Heart left ventricle (tissue), 16 donors: ENCODE results near the gene SLCO1C1. TPM values are rescaled to one million over a fixed set of nuclear protein-coding genes. Genes with fewer than 3 reads are reported as not detected.

Experiments
- ATAC-seq, 4 donors: fragments of 200-7000 bp; cut with Tn5 transposase; one replicate each; pipeline ENCODE4 v1.9.1; 2020 to 2022; ENCODE audit warnings: moderate library complexity in 4 of 4, mild to moderate bottlenecking in 3 of 4, moderate number of reproducible peaks in 1 of 4
- DNase-seq, 5 donors: peaks; one replicate each; pipeline ENCODE4 v3.0.0-alpha.2; 2020
- H3K27ac ChIP-seq, 12 donors: fragments of 200-600 bp; sonication (generic) in 4 of 12; one replicate each; pipeline versions ENCODE4 v1.5.0 to v1.8.0; 2016 to 2022; ENCODE audit warnings: mild to moderate bottlenecking in 2 of 12
- H3K27me3 ChIP-seq, 9 donors: fragments of 200-600 bp; sonication (generic) in 2 of 9; one replicate each; pipeline versions ENCODE4 v1.5.1 to v1.8.0; 2016 to 2022; ENCODE audit warnings: mild to moderate bottlenecking in 3 of 9
- H3K36me3 ChIP-seq, 9 donors: fragments of 200-600 bp; sonication (generic) in 2 of 9; one replicate each; pipeline versions ENCODE4 v1.5.0 to v1.8.0; 2018 to 2022; ENCODE audit warnings: mild to moderate bottlenecking in 2 of 9
- H3K4me1 ChIP-seq, 12 donors: fragments of 200-600 bp; sonication (generic) in 4 of 12; one replicate each; pipeline versions ENCODE4 v1.5.0 to v1.8.0; 2016 to 2022; ENCODE audit warnings: mild to moderate bottlenecking in 3 of 12
- H3K4me3 ChIP-seq, 12 donors: fragments of 200-600 bp; sonication (generic) in 4 of 12; one replicate each; pipeline versions ENCODE4 v1.5.0 to v1.8.0; 2017 to 2022; ENCODE audit warnings: mild to moderate bottlenecking in 9 of 12, moderate library complexity in 4 of 12
- H3K9me3 ChIP-seq, 12 donors: fragments of 200-600 bp; sonication (generic) in 4 of 12; one replicate each; pipeline versions ENCODE4 v1.5.0 to v1.8.0; 2016 to 2022; ENCODE audit warnings: mild to moderate bottlenecking in 1 of 12
- POLR2A ChIP-seq, 2 donors: fragments of 450-650 bp; IDR thresholded peaks; one replicate each; pipeline ENCODE4 v1.6.1; 2017; ENCODE audit warnings: antibody characterized with exemption in 2 of 2, mild to moderate bottlenecking in 2 of 2, moderate library complexity in 2 of 2
- WGBS, 4 donors: extraction: QIAGEN DNeasy Blood & Tissue Kit in 2 of 4; methylation state at CpG; one replicate each; pipeline versions ENCODE4 v1.1.5 to v1.1.7; 2013 to 2018; 5-methylcytosine and 5-hydroxymethylcytosine counted together
- intact Hi-C, 10 donors: fragments of 100-400 bp; cut with DNase I; formaldehyde crosslinking; loops; one replicate each; pipeline versions ENCODE4 v1.11.1 to v1.14.2; 2022
- polyA plus RNA-seq, 2 donors: library from polyadenylated mRNA; stranded (reverse); fragments of 200-250 nt; gene quantifications; one replicate each; pipeline ENCODE4 v1.2.3, GENCODE V29; 2013
- total RNA-seq, 9 donors: library from RNA; depleted of rRNA in 2 of 9; stranded (reverse); fragments of >200 nt in 2 of 9; fragmentation: NEBNext Ultra II Directional in 3 of 9; extraction: Animal tissue kit (Norgen Biotek cat#: 25700) in 3 of 9; gene quantifications; one replicate each; pipeline versions ENCODE4 v1.1.0 to v1.2.4, GENCODE V29; 2016 to 2023
- TF ChIP-seq, protein P1 (sequence below), 12 donors: fragments of 200-600 bp; sonication (generic) in 4 of 12; IDR thresholded peaks; one replicate each; pipeline versions ENCODE4 v1.5.0 to v1.8.0; 2018 to 2022; ENCODE audit warnings: antibody characterized with exemption in 12 of 12, mild to moderate bottlenecking in 5 of 12
- donor health status: ischemic (EF 13 %, LVEDD 7.1; RV severe dilation, severe dysfunction).
- donor health status: healthy with polysubstance abuse.
- donor health status: DM: no; HTN: yes; CAD: no.
- donor health status: DM: no; HTN: no; CAD: no.
- donor health status: ischemic (EF 25% LVEDD 6.9; RV normal size, moderate dysfunction).
- donor health status: ischemic (EF 25% LVEDD 5.7; RV mildly dilated, moderate dysfunction).
- donor health status: healthy.
- donor health status: DM: yes; HTN: yes; CAD: no.
- donor health status: ischemic (EF 35%, LVEDD 5.7; RV mildly dilated, moderate dysfunction).
- donor health status: nonischemic (EF 11% LVEDD 7.7; RV severe dilation, severe dysfunction).
- donor health status: DM: yes; HTN: yes; CAD: no.
- donor health status: PGD.
- donor health status: ischemic (EF 29% LVEDD 5.4; RV normal size, mild dysfunction).
- donor health status: nonischemic (EF 23%, LVEDD 6.1; RV moderate dilation, normal function).

The SLCO1C1 gene
- total and polyA plus RNA-seq, 11 donors, result 0.57 to 7.2 (median 1.2) TPM

- no peak overlapping the region for H3K27ac ChIP-seq
- 79 to 90% (median 87%) methylated on average over 1 of the region's 1 CpG for WGBS, 4 donors
- DNase-seq, result no peak
- no peak overlapping the region for H3K4me3 ChIP-seq
- intact Hi-C loops, result loop anchor here in 1 of 10 donors (10.0 kb wide), 1 partner anchor 155 kb away; no protein-coding TSS in a partner anchor
- H3K36me3 ChIP-seq, result no peaks in the 10 kb centered on the region
- H3K9me3 ChIP-seq, result no peaks in the 10 kb centered on the region
- H3K4me1 ChIP-seq, result peaks cover 0 to 4% (median 0%) of the 10 kb centered on the region in 12 donors
- no peak for TF ChIP-seq POLR2A (IDR thresholded peaks at IDR 0.05)
- TF ChIP-seq, protein P1, sequence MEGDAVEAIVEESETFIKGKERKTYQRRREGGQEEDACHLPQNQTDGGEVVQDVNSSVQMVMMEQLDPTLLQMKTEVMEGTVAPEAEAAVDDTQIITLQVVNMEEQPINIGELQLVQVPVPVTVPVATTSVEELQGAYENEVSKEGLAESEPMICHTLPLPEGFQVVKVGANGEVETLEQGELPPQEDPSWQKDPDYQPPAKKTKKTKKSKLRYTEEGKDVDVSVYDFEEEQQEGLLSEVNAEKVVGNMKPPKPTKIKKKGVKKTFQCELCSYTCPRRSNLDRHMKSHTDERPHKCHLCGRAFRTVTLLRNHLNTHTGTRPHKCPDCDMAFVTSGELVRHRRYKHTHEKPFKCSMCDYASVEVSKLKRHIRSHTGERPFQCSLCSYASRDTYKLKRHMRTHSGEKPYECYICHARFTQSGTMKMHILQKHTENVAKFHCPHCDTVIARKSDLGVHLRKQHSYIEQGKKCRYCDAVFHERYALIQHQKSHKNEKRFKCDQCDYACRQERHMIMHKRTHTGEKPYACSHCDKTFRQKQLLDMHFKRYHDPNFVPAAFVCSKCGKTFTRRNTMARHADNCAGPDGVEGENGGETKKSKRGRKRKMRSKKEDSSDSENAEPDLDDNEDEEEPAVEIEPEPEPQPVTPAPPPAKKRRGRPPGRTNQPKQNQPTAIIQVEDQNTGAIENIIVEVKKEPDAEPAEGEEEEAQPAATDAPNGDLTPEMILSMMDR (IDR thresholded peaks at IDR 0.05), result no peak
- ATAC-seq, result no peak
- H3K27me3 ChIP-seq, result no peaks in the 10 kb centered on the region
These were observed 105.0 kb downstream of the SLCO1C1 start for GRCh38 chr12:20800160-20800559.

- H3K27ac ChIP-seq, result no peak overlapping the region
- no peaks in the 10 kb centered on the region for H3K36me3 ChIP-seq
- no peak for ATAC-seq
- no peak for TF ChIP-seq POLR2A (IDR thresholded peaks at IDR 0.05)
- TF ChIP-seq, protein P1 (IDR thresholded peaks at IDR 0.05), result no peak
- DNase-seq, result no peak
- H3K9me3 ChIP-seq, result no peaks in the 10 kb centered on the region
- intact Hi-C loops, result loop anchor here in 1 of 10 donors (10.0 kb wide), 1 partner anchor 156 kb away; no protein-coding TSS in a partner anchor
- H3K4me3 ChIP-seq, result no peak overlapping the region
- H3K4me1 ChIP-seq, result peaks cover 0 to 4% (median 0%) of the 10 kb centered on the region in 12 donors
- no peaks in the 10 kb centered on the region for H3K27me3 ChIP-seq
These were observed 105.9 kb downstream of the SLCO1C1 start for GRCh38 chr12:20801035-20801434.

Other genes with a start within 250 kb of the SLCO1C1 start
- gene SLCO1B3, start 115.4 kb downstream of the SLCO1C1 start, total RNA-seq, result 1 to 10 TPM in 1 of 9 donors, under 1 TPM in 1, not detected in 7; 0.58 to 3.0 TPM
- gene SLCO1B3, start 115.4 kb downstream of the SLCO1C1 start, polyA plus RNA-seq, result not detected